Measurements from ENCODE around the gene GRK5.

DNA sequence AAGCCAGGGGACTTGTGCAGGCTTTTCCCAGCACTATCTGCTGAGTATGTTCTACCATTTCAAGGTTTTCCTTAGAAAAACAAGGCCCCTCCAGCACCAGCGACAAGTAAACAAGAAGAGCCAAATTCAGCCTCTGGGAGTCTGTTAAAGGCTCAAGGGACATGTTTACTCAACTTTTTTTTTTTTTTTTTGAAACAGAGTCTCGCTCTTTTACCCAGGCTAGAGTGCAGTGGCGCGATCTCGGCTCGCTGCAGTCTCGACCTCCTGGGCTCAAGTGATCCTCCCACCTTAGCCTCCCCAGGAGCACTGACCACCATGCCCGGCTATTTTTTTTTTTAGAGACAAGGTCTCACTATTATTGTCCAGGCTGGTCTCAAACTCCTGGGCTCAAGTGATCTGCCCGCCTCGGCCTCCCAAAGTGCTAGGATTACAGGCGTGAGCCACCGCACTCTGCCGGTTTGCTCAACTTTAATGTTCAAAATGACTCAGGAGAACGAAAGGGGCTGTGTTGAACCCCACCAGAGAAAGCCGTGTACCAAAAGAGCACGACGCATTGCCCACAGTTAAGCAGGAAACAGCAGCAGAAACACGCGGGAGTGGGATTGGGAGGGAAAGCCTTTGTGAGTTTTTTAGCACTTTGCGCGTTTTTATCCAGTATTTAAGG lies 29.5 kb upstream of the GRK5 start:
- TF ChIP-seq EZH2phosphoT487 (IDR thresholded peaks at IDR 0.05; ENCODE audit: insufficient read depth, low read depth) (no peak), EZH2 (IDR thresholded peaks at IDR 0.05; ENCODE audit: insufficient read depth, poor library complexity, severe bottlenecking) (no peak)
